Neutrophil (primary cell): ENCODE measurements around the gene EHHADH.

Experiments used
- H3K27ac ChIP-seq: fragments of 200-600 bp; sonication (generic); 2 replicates; pipeline ENCODE4 v1.5.1; 2016; ENCODE audit warnings: mild to moderate bottlenecking, moderate library complexity
- H3K27me3 ChIP-seq: fragments of 200-600 bp; sonication (generic); 2 replicates; pipeline ENCODE4 v1.6.0; 2016; ENCODE audit warnings: mild to moderate bottlenecking
- H3K36me3 ChIP-seq: fragments of 200-600 bp; sonication (generic); 2 replicates; pipeline ENCODE4 v1.5.1; 2017
- H3K4me1 ChIP-seq, 2 experiments: fragments of 200-600 bp in 1 of 2; sonication (generic) in 1 of 2; 1 replicate in 1 of 2; 2 replicates in 1 of 2; pipeline versions ENCODE4 v1.5.1 to v1.6.1; 2013 to 2016; ENCODE audit warnings: low read depth in 1 of 2, low read length in 1 of 2, mild to moderate bottlenecking in 1 of 2, moderate library complexity in 1 of 2; ENCODE audit not compliant: control insufficient read depth in 1 of 2, insufficient read depth in 1 of 2
- H3K4me3 ChIP-seq, 2 experiments: fragments of 200-600 bp in 1 of 2; sonication (generic) in 1 of 2; 1 replicate in 1 of 2; 2 replicates in 1 of 2; pipeline ENCODE4 v1.5.1; 2013 to 2016; ENCODE audit warnings: low read depth in 1 of 2, low read length in 1 of 2, mild to moderate bottlenecking in 1 of 2, moderate library complexity in 1 of 2
- H3K9me3 ChIP-seq: fragments of 200-600 bp; sonication (generic); 2 replicates; pipeline ENCODE4 v1.5.1; 2016
- TF ChIP-seq, protein P1 (sequence below): fragments of 200-600 bp; sonication (generic); IDR thresholded peaks from 2 replicates; pipeline ENCODE4 v1.5.1; 2016; ENCODE audit warnings: antibody characterized with exemption

The EHHADH gene

DNA sequence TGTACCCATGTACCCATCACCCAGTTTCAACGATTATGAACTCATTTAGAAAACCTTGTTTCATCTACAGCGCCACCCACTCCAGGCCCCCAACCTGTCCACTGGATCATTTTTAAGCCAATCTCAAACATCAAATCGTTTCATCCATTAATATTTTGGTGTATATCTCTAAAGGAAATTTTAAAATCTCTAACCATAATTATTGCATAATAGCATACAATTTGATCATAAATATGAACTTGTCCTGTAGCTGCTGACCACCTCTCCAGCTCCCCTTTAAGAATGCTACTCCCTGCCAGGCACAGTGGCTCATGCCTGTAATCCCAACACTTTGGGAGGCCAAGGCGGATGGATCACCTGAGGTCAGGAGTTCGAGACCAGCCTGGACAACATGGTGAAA is 98.2 kb downstream of the EHHADH start:
- H3K4me3 ChIP-seq = no peak overlapping the region
- no peak overlapping the region for H3K27ac ChIP-seq
- peaks cover 13 to 18% of the 10 kb centered on the region in 2 experiments for H3K4me1 ChIP-seq
- H3K9me3 ChIP-seq = no peaks in the 10 kb centered on the region
- TF ChIP-seq, protein P1, sequence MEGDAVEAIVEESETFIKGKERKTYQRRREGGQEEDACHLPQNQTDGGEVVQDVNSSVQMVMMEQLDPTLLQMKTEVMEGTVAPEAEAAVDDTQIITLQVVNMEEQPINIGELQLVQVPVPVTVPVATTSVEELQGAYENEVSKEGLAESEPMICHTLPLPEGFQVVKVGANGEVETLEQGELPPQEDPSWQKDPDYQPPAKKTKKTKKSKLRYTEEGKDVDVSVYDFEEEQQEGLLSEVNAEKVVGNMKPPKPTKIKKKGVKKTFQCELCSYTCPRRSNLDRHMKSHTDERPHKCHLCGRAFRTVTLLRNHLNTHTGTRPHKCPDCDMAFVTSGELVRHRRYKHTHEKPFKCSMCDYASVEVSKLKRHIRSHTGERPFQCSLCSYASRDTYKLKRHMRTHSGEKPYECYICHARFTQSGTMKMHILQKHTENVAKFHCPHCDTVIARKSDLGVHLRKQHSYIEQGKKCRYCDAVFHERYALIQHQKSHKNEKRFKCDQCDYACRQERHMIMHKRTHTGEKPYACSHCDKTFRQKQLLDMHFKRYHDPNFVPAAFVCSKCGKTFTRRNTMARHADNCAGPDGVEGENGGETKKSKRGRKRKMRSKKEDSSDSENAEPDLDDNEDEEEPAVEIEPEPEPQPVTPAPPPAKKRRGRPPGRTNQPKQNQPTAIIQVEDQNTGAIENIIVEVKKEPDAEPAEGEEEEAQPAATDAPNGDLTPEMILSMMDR = no peak
- peaks cover 83% of the 10 kb centered on the region for H3K27me3 ChIP-seq
- no peaks in the 10 kb centered on the region for H3K36me3 ChIP-seq

DNA sequence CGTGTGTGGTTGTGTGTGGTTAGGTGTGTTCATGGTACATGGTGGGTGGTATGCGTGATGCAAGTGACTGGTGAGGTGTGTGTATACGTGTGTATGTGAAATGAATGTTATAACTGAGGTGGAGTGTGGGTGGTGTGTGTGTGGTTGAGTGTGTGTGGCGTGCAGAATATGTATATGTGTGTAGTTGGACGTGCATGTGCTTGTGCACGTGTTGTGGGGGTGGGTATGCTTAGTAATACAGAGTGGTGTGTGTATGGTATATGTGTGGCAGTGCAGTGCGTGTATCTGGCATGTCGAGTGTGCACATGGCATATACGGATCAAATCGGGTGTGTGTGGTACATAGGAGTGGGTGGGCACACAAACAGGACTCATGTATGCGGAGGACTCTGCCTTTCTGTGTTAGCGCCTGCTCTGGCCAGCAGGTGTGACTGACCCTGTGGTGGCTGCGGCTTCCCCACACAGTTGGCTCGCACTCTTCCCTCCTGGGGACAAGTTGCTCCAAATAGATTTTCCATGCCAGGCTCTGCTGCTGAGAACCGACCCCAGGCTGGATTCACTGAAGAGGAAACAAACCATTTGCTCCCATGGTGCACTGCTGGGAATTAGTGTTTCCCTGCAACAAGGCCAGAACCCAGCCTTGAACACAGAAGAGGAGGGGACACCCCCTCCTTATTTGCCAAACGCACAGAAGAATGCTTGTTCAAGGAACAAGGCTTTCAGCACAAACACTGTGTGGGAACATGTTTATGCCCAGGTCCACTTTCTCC is 99.8 kb downstream of the EHHADH start:
- Histone ChIP-seq H3K27me3 (peaks cover 94% of the 10 kb centered on the region), H3K36me3 (no peaks in the 10 kb centered on the region)
- TF ChIP-seq, protein P1 = no peak

DNA sequence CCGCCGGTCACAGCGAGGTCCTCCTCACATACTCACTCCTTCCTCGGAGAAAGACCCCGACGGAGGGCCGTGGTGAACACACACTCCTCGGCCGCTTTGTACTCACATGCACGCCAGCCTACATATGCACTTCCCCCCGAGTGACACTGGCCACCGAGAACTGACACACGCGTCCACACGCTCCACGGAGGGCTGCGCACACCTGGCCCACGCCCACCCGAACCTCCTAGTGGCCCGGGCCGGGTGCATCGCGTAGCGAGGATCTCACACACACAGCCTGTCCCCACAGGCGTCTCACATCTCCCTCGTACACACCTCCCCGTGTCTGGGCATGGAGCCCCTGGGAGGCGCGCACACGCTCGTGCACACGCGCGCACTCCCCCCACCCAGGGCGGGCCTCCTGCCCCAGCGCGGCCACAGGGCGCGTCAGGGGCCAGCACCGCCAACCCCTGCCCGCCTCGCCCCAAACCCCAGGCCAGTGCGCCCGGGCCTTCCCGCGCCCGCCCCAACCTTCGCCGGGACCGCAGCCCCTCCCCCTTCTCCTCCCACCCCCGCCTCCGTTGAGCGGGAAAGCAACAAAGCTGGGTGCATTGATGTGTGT is 100.6 kb downstream of the EHHADH start:
- peaks cover 13 to 18% of the 10 kb centered on the region in 2 experiments for H3K4me1 ChIP-seq
- H3K27me3 ChIP-seq = peaks cover 100% of the 10 kb centered on the region
- H3K27ac ChIP-seq = no peak overlapping the region
- TF ChIP-seq, protein P1 = no peak
- H3K36me3 ChIP-seq = no peaks in the 10 kb centered on the region
- H3K9me3 ChIP-seq = no peaks in the 10 kb centered on the region
- peak overlapping the region; percentile 67 for H3K4me3 ChIP-seq

More for the DNA sequence above, 99.8 kb downstream of the EHHADH start:
- Histone ChIP-seq H3K9me3 (no peaks in the 10 kb centered on the region), H3K4me1 (peaks cover 13 to 18% of the 10 kb centered on the region in 2 experiments), H3K27ac (no peak overlapping the region), H3K4me3 (no peak overlapping the region)

DNA sequence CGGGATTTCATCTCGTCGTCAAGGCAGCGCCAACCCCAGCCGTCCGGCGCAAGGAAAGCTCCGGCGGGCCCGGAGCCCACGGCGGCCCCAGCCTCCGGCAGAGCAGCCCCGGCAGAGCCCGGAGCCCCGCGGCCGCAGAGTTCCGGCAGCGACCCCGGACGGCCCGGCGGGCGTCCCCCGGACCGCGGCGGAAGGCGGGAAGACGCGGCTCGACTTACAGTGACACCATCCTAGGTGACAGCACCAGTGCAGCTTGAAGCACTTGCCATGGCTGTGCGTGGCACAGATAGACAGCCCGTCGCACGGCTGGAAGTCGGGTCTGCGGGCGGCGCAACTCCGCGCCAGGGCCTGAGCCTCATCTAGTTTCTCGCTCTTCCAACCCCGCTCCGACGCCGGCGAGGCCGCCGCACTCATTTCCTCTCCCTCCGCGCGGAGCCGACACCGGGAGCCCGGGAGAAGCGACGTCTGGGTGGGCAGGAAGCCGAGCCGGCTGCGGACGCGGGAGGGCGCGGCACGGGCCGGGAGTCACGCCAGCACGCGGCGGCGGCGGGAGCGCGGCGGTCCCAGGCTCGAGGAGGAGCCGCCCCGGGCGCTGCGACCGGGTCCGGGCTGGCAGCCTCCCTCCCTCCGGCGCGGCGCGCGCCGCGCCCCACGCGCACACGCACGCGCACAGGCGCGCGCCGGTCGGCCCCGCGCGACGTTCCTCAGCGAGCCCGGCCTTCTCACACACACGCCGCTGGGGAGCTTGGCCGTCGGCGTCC is 101.3 kb downstream of the EHHADH start, which contains the start of gene C3orf70:
Gene C3orf70 (minus strand): TSS at position 651 of the 761 bp plus-strand sequence. CDS start 237 bp downstream, at position 414.
- Histone ChIP-seq H3K36me3 (no peaks in the 10 kb centered on the region), H3K27ac (no peak within 1 kb of the TSS), H3K4me1 (peaks cover 13 to 18% of the 10 kb centered on the region in 2 experiments), H3K27me3 (peaks cover 100% of the 10 kb centered on the region), H3K9me3 (no peaks in the 10 kb centered on the region), H3K4me3 (peak within 1 kb of the TSS; percentile 67)
- TF ChIP-seq, protein P1 = no peak

DNA sequence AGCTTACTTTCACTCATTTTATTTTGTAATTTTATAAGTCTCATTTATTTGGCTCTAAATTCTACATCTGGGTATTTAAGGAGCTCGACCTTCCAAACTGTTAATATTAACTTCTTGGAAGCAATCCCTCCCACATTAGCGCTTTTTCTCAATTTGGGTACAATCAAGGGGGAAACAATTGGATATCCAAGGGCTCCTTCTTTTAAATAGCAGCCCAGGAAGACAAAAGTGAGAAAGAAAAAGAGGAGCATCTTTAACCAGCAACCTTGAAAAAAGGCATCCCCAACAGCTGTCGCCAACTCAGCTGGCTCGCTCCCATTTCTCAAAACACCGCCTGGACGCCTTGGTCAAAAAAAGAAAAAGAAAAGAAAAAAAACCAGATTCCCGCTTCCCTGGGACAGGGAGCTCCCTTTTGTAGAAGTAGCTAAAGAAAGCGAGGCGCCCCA is 101.9 kb downstream of the EHHADH start:
- Histone ChIP-seq H3K36me3 (no peaks in the 10 kb centered on the region), H3K4me1 (peaks cover 13 to 18% of the 10 kb centered on the region in 2 experiments), H3K27me3 (peaks cover 100% of the 10 kb centered on the region), H3K9me3 (no peaks in the 10 kb centered on the region), H3K4me3 (peak overlapping the region; percentile 67), H3K27ac (no peak overlapping the region)
- TF ChIP-seq, protein P1 = no peak
